LoVo (cell line): ENCODE data around the gene ST13.
"Not testable (repeated sequence)": the region's sequence is repeated elsewhere in the genome, so short reads cannot be mapped to it uniquely, and the experiment has no call there.

Experiments used
- DNase-seq: peaks from one replicate; pipeline ENCODE4 v3.0.0-alpha.2; 2016; ENCODE audit warnings: low spot score

ST13 gene

GRCh38 chr22:40782521-40782920 is 73.9 kb downstream of the ST13 start:
- no peak for DNase-seq

- DNase-seq, result not testable (repeated sequence)
Observed at GRCh38 chr22:40781749-40782148, 74.7 kb downstream of the ST13 start.
